Fibroblast of lung (primary cell): ENCODE data around the gene DCAF17. TPM values are rescaled to one million over a fixed set of nuclear protein-coding genes. Genes with fewer than 3 reads are reported as not detected.
"Not testable (repeated sequence)": the region's sequence is repeated elsewhere in the genome, so short reads cannot be mapped to it uniquely, and the experiment has no call there.

Experiments
- DNase-seq, 2 donors: peaks; one replicate each; pipeline versions ENCODE4 v3.0.0 to v3.0.0-alpha.2; 2010; ENCODE audit warnings: low read depth in 2 of 2
- H2AFZ ChIP-seq: 2 replicates; pipeline ENCODE4 v1.5.1; 2012; ENCODE audit warnings: low read length, control low read depth, inconsistent platforms
- H3K27ac ChIP-seq: 2 replicates; pipeline ENCODE4 v1.5.1; 2011; ENCODE audit warnings: low read length, control low read depth; ENCODE audit not compliant: insufficient read depth
- H3K27me3 ChIP-seq: 2 replicates; pipeline ENCODE4 v1.5.1; 2011; ENCODE audit warnings: mild to moderate bottlenecking, low read length; ENCODE audit not compliant: control insufficient read depth, insufficient read depth
- H3K36me3 ChIP-seq: 2 replicates; pipeline ENCODE4 v1.5.1; 2011; ENCODE audit warnings: low read length; ENCODE audit not compliant: control insufficient read depth, insufficient read depth
- H3K4me1 ChIP-seq: 2 replicates; pipeline ENCODE4 v1.5.1; 2011; ENCODE audit warnings: low read length; ENCODE audit not compliant: control insufficient read depth, insufficient read depth; ENCODE audit errors: extremely low read depth
- H3K4me2 ChIP-seq: 2 replicates; pipeline ENCODE4 v1.5.1; 2011; ENCODE audit warnings: low read length, control low read depth; ENCODE audit not compliant: insufficient read depth; ENCODE audit errors: extremely low read depth
- H3K4me3 ChIP-seq, 4 experiments: fragments of 200-600 bp in 1 of 4; sonication (generic) in 1 of 4; replicated peaks in 1 of 4; 2 replicates each; pipeline ENCODE4 v1.5.1; 2011 to 2016; ENCODE audit warnings: low read length in 4 of 4, low read depth in 3 of 4, mild to moderate bottlenecking in 3 of 4, control low read depth in 2 of 4, inconsistent platforms in 1 of 4, mixed read lengths in 1 of 4; ENCODE audit not compliant: insufficient read depth in 1 of 4; ENCODE audit errors: control extremely low read depth in 1 of 4
- H3K79me2 ChIP-seq: 2 replicates; pipeline ENCODE4 v1.5.1; 2012; ENCODE audit warnings: mild to moderate bottlenecking, low read length, inconsistent platforms; ENCODE audit not compliant: control insufficient read depth, insufficient read depth
- H3K9ac ChIP-seq: 2 replicates; pipeline ENCODE4 v1.5.1; 2011; ENCODE audit warnings: mild to moderate bottlenecking, low read length, control low read depth; ENCODE audit not compliant: insufficient read depth
- H3K9me3 ChIP-seq: 2 replicates; pipeline ENCODE4 v1.5.1; 2012; ENCODE audit warnings: low read depth, low read length; ENCODE audit not compliant: control insufficient read depth, insufficient read depth
- H4K20me1 ChIP-seq: 2 replicates; pipeline ENCODE4 v1.5.1; 2011; ENCODE audit warnings: low read length; ENCODE audit not compliant: control insufficient read depth, insufficient read depth; ENCODE audit errors: extremely low read depth
- EZH2 ChIP-seq: IDR thresholded peaks from 2 replicates; pipeline ENCODE4 v1.5.1; 2012; ENCODE audit warnings: low read length, control low read depth, mild to moderate bottlenecking; ENCODE audit errors: missing control alignments
- polyA plus RNA-seq, 2 donors: library from polyadenylated mRNA; depleted of rRNA in 1 of 2; stranded (reverse) in 1 of 2; unstranded in 1 of 2; fragments of >200 nt; gene quantifications; 2 replicates each; pipeline ENCODE4 v1.2.1, GENCODE V29; 2011 to 2012; ENCODE audit warnings: missing spikeins in 1 of 2
- total RNA-seq: library from RNA; depleted of rRNA; stranded (reverse); fragments of >200 nt; gene quantifications from 2 replicates; pipeline ENCODE4 v1.2.1, GENCODE V29; 2014
- TF ChIP-seq, protein P1 (sequence below), 2 donors: IDR thresholded peaks in 1 of 2; conservative IDR thresholded peaks in 1 of 2; 1 replicate in 1 of 2; 2 replicates in 1 of 2; pipeline ENCODE4 v1.5.1; 2011 to 2012; ENCODE audit warnings: low read length in 2 of 2, control low read depth in 1 of 2, inconsistent platforms in 1 of 2, low read depth in 1 of 2, mild to moderate bottlenecking in 1 of 2

DCAF17 gene
- total and polyA plus RNA-seq, 2 donors (not counting 1 experiment from before 2014, with no cell fraction given) = 10.2 to 30.6 TPM

DNA sequence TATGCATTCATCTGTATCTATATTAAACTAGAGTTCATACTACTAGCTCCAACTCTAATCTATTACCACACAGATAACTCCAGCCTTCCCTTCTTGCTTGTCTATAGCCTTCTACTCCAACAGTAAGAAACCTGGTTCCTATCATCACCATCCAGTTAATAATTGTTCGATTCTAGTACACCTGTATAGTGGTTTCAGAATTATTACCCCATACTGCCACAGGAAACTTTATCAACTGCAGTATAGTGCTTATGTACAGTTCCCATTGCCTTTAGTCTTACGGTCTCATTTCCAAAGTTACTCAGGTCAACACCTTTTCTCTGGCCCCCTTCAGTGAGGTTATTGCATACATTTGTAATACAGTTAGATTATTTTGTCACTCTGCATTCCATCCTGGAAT lies 14.7 kb upstream of the DCAF17 start:
- Histone ChIP-seq H3K4me1 (no peaks in the 10 kb centered on the region), H3K36me3 (no peaks in the 10 kb centered on the region), H2AFZ (no peak overlapping the region), H4K20me1 (no peaks in the 10 kb centered on the region), H3K4me3 (no peak overlapping the region), H3K9ac (no peak overlapping the region), H3K27ac (no peak overlapping the region), H3K4me2 (no peak overlapping the region), H3K27me3 (no peaks in the 10 kb centered on the region), H3K79me2 (no peaks in the 10 kb centered on the region), H3K9me3 (no peaks in the 10 kb centered on the region)
- TF ChIP-seq, protein P1, sequence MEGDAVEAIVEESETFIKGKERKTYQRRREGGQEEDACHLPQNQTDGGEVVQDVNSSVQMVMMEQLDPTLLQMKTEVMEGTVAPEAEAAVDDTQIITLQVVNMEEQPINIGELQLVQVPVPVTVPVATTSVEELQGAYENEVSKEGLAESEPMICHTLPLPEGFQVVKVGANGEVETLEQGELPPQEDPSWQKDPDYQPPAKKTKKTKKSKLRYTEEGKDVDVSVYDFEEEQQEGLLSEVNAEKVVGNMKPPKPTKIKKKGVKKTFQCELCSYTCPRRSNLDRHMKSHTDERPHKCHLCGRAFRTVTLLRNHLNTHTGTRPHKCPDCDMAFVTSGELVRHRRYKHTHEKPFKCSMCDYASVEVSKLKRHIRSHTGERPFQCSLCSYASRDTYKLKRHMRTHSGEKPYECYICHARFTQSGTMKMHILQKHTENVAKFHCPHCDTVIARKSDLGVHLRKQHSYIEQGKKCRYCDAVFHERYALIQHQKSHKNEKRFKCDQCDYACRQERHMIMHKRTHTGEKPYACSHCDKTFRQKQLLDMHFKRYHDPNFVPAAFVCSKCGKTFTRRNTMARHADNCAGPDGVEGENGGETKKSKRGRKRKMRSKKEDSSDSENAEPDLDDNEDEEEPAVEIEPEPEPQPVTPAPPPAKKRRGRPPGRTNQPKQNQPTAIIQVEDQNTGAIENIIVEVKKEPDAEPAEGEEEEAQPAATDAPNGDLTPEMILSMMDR (conservative IDR thresholded peaks at IDR 0.05 in 1 of 2, IDR thresholded peaks at IDR 0.05 in 1 of 2; ENCODE audit: low read depth in 1 of 2, low read length in 2 of 2) = no peak
- no peak for TF ChIP-seq EZH2
- DNase-seq = no peak

DNA sequence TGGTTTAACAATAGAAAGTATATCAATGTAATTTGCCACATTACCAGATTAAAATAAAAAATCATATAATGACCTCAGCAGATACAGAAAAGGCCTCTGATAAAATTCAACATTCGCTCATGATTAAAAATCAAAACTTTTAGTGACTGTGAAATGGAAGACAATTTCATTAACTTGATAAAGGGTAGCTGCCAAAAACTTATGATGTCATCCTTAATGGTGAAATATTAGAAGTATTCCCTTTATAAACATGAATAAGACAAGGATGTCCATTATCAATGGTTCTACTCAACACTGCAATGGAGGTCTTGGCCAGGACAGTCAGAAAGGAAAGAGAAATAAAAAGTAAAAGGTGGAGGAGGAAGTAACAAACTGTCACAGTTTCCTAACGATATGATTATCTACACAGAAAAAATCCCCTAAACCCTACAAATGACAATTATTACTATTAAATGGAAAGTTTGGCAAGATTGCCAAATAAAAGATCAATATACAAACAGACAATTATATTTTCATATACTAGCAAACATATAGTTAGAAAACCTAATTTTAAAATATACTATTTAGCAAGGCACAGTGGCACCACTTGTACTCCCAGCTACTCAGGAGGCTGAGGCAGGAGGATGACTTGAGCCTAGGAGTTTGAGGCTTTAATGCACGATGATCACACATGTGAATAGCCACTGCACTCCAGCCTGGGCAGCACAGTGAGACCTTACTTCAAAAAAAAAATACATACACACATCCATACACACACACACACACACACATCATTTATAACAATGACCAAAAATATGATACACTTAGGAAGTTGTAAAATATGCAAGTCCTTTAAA lies 13.1 kb upstream of the DCAF17 start:
- Histone ChIP-seq H3K4me1 (no peaks in the 10 kb centered on the region), H3K9me3 (no peaks in the 10 kb centered on the region), H3K27ac (no peak overlapping the region), H2AFZ (no peak overlapping the region), H3K9ac (no peak overlapping the region), H3K27me3 (no peaks in the 10 kb centered on the region), H4K20me1 (no peaks in the 10 kb centered on the region), H3K4me3 (no peak overlapping the region), H3K4me2 (no peak overlapping the region), H3K79me2 (no peaks in the 10 kb centered on the region), H3K36me3 (no peaks in the 10 kb centered on the region)
- TF ChIP-seq, protein P1 (conservative IDR thresholded peaks at IDR 0.05 in 1 of 2, IDR thresholded peaks at IDR 0.05 in 1 of 2; ENCODE audit: low read depth in 1 of 2, low read length in 2 of 2) = no peak
- no peak for TF ChIP-seq EZH2
- DNase-seq = no peak

DNA sequence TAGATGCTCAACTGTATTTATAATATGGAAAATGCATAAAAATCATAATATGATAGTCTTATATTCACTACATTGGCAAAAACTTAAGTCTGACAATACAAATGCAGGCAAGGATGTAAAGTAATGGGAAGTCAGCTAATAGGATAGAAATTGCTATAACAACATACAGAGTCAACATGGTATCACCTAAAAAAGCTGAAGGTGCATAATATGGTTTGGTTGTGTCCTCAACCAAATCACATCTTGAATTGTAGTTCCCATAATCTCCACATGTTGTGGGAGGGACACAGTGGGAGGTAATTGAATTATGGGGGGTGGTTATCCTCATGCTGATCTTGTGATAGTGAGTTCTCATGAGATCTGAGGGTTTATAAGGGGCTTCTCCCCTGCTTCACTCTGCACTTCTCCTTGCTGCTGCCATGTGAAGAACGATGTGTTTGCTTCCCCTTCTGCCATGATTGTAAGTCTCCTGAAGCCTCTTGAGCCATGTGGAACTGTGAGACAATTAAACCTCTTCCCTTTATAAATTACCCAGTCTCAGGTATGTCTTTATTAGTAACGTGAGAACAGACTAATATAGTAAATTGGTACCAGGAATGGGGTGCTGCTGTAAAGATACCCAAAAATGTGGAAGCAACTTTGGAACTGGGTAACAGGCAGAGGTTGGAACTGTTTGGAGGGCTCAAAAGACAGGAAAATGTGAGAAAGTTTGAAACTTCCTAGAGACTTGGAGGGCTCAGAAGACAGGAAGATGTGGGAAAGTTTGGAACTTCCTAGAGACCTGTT lies 11.1 kb upstream of the DCAF17 start:
- not testable (repeated sequence) for H3K4me3 ChIP-seq, H3K79me2 ChIP-seq, H4K20me1 ChIP-seq, H3K9me3 ChIP-seq, DNase-seq, H3K27ac ChIP-seq, H3K4me1 ChIP-seq, H3K4me2 ChIP-seq, H3K27me3 ChIP-seq, H3K36me3 ChIP-seq, H3K9ac ChIP-seq, H2AFZ ChIP-seq
